Measurements from ENCODE around the gene ICAM5. TPM values are rescaled to one million over a fixed set of nuclear protein-coding genes. Genes with fewer than 3 reads are reported as not detected.

The ICAM5 gene
- total and polyA plus RNA-seq, 10 of the 15 experiments (the other 5 are each of a cell fraction or from before 2014, with no cell fraction given) = 0.14 to 4.6 (median 0.94) TPM; not detected in 2

GRCh38 chr19:10260141-10260584 lies 29.6 kb upstream of the ICAM5 start (continued):
- TF ChIP-seq CREM (IDR thresholded peaks at IDR 0.05; ENCODE audit: low read depth) = no peak
- TF ChIP-seq MTA2 (IDR thresholded peaks at IDR 0.05; ENCODE audit: low read depth) = no peak
- TF ChIP-seq SIN3A (IDR thresholded peaks at IDR 0.05; ENCODE audit: low read depth, low read length) = no peak
- TF ChIP-seq SPI1 (IDR thresholded peaks at IDR 0.05; ENCODE audit: borderline replicate concordance, insufficient read depth, low read depth, low read length) = no peak
- TF ChIP-seq ATF2 (IDR thresholded peaks at IDR 0.05; ENCODE audit: low read length) = no peak; the same call in 1 of the 2 replicates
- TF ChIP-seq HDGF (IDR thresholded peaks at IDR 0.05) = no peak
- TF ChIP-seq IKZF1 (conservative IDR thresholded peaks at IDR 0.05) = peak; percentile 66
- peak; percentile 50; the same call in 1 of the 2 replicates for TF ChIP-seq EED (IDR thresholded peaks at IDR 0.05; ENCODE audit: low read depth)
- no peak for TF ChIP-seq GATAD2B (conservative IDR thresholded peaks at IDR 0.05; ENCODE audit: low read depth)
- no peak for TF ChIP-seq PKNOX1 (IDR thresholded peaks at IDR 0.05)

GRCh38 chr19:10262771-10263170 lies 27.0 kb upstream of the ICAM5 start:
- SMC1A ChIA-PET (ENCODE audit: uncharacterized antibody, unreplicated experiment) = interaction anchor here (1.1 kb wide), 2 partner anchors 27 to 116 kb away, joined by 3 read pairs; partner anchors contain the start of gene ICAM5
- Histone ChIP-seq H3K79me2 (ENCODE audit: control insufficient read depth, insufficient read depth, low read length) (no peaks in the 10 kb centered on the region), H3K9ac (ENCODE audit: control insufficient read depth, insufficient read depth, low read length) (no peak overlapping the region), H3K4me2 (ENCODE audit: control insufficient read depth, insufficient read depth) (no peak overlapping the region), H2AFZ (ENCODE audit: control insufficient read depth, low read depth, low read length) (no peak overlapping the region), H3K27ac (ENCODE audit: control insufficient read depth, insufficient read depth) (no peak overlapping the region), H3K36me3 (ENCODE audit: control insufficient read depth in 2 of 2, insufficient read depth in 2 of 2, low read length in 1 of 2) (peaks cover 7 to 11% of the 10 kb centered on the region in 2 experiments; a peak in 3 of 4 replicates), H4K20me1 (ENCODE audit: control insufficient read depth, insufficient read depth) (no peaks in the 10 kb centered on the region), H3K9me3 (replicated peaks; ENCODE audit: control insufficient read depth, insufficient read depth, low read length) (no peaks in the 10 kb centered on the region; the same call in 2 of the 3 replicates), H3K4me1 (ENCODE audit: control insufficient read depth, insufficient read depth, low read length) (peaks cover 11% of the 10 kb centered on the region), H3K27me3 (replicated peaks in 1 of 2; ENCODE audit: control insufficient read depth in 2 of 2, insufficient read depth in 2 of 2, low read length in 1 of 2) (no peaks in the 10 kb centered on the region), H3K4me3 (no peak overlapping the region)
- BruUV-seq (replicated peaks) = no TSS peak
- no peak for ATAC-seq
- DNase-seq (ENCODE audit: low read depth, low spot score) = no peak
- intact Hi-C loops (cut with micrococcal nuclease; ENCODE audit: unreplicated experiment) (no loop called here), in situ Hi-C loops (cut with MboI) (no loop called here)
- POLR2A ChIA-PET = interaction anchor here (0.6 kb wide), 1 partner anchor 93 kb away, joined by 3 read pairs; no protein-coding TSS in a partner anchor
- CTCF ChIA-PET = interaction anchor here (0.6 to 1.6 kb wide), 3 partner anchors 124 to 149 kb away, joined by 3 to 8 read pairs (median 3); no protein-coding TSS in a partner anchor
- WGBS (ENCODE audit: insufficient coverage, insufficient replicate concordance, low lambda C conversion rate, missing lambda C conversion rate) = 56% methylated on average over 7 of the region's 7 CpGs
- no peak for TF ChIP-seq NFYB (IDR thresholded peaks at IDR 0.05; ENCODE audit: insufficient read depth, low read depth, low read length)
- TF ChIP-seq CTCF (IDR thresholded peaks at IDR 0.05 in 2 of 3, conservative IDR thresholded peaks at IDR 0.05 in 1 of 3; ENCODE audit: control insufficient read depth in 2 of 3, extremely low read depth in 1 of 3, insufficient read depth in 1 of 3, low read depth in 3 of 3, low read length in 3 of 3) = no peak
- no peak for TF ChIP-seq ATF3 (IDR thresholded peaks at IDR 0.05; ENCODE audit: borderline replicate concordance, extremely low read depth, low read depth, low read length)
- TF ChIP-seq MLLT1 (IDR thresholded peaks at IDR 0.05) = no peak
- no peak for TF ChIP-seq FOS (IDR thresholded peaks at IDR 0.05; ENCODE audit: borderline replicate concordance, extremely low read depth, insufficient read length)
- FAIRE-seq = no peak
- RAD21 ChIA-PET (ENCODE audit: unreplicated experiment) = interaction anchor here (7.2 kb wide), 1 partner anchor 124 kb away, joined by 107 read pairs; no protein-coding TSS in a partner anchor

Data from GM12878 (cell line).